SU-DHL-6 (cell line): Measurements from ENCODE around the gene TREML2.

Experiments
- H2AFZ ChIP-seq: fragments of 200-600 bp; sonication (generic); 2 replicates; pipeline ENCODE4 v1.6.1; 2014; ENCODE audit warnings: low read depth, mild to moderate bottlenecking, moderate library complexity, mixed read lengths, antibody characterized with exemption, low read length; ENCODE audit not compliant: severe bottlenecking
- H3F3A ChIP-seq: fragments of 200-600 bp; shearing (Covaris generic); 2 replicates; pipeline ENCODE4 v1.6.0; 2016; ENCODE audit warnings: antibody characterized with exemption, mild to moderate bottlenecking; ENCODE audit not compliant: insufficient read depth
- H3K27ac ChIP-seq: fragments of 200-600 bp; sonication (generic); 2 replicates; pipeline ENCODE4 v1.5.1; 2016; ENCODE audit warnings: low read depth, mild to moderate bottlenecking, low read length, moderate library complexity, mixed read lengths
- H3K27me3 ChIP-seq: fragments of 200-600 bp; sonication (generic), shearing (Covaris generic); 2 replicates; pipeline ENCODE4 v1.6.0; 2014; ENCODE audit warnings: mild to moderate bottlenecking, low read length
- H3K36me3 ChIP-seq: fragments of 200-600 bp; sonication (generic); 2 replicates; pipeline ENCODE4 v1.6.1; 2014; ENCODE audit warnings: mild to moderate bottlenecking, low read length, mixed read lengths
- H3K4me2 ChIP-seq: fragments of 300-600, 200-600 bp; shearing (Covaris generic), sonication (generic); 2 replicates; pipeline ENCODE4 v1.6.0; 2014; ENCODE audit warnings: low read length, low read depth, mild to moderate bottlenecking; ENCODE audit not compliant: poor library complexity, severe bottlenecking
- H3K4me3 ChIP-seq: fragments of 200-600 bp; sonication (generic); 2 replicates; pipeline ENCODE4 v1.5.1; 2014; ENCODE audit warnings: antibody characterized with exemption, low read length, mild to moderate bottlenecking, mixed read lengths; ENCODE audit not compliant: insufficient read depth, poor library complexity, severe bottlenecking
- H3K79me2 ChIP-seq: fragments of 200-600 bp; sonication (generic); 2 replicates; pipeline ENCODE4 v1.6.1; 2014; ENCODE audit warnings: mild to moderate bottlenecking, low read length, moderate library complexity; ENCODE audit not compliant: insufficient read depth
- H3K9ac ChIP-seq: fragments of 200-600 bp; sonication (generic); 2 replicates; pipeline ENCODE4 v1.7.0; 2014; ENCODE audit warnings: mild to moderate bottlenecking, low read length
- H3K9me2 ChIP-seq: fragments of 200-600 bp; sonication (generic); replicated peaks from 2 replicates; pipeline ENCODE4 v1.6.1; 2014; ENCODE audit warnings: low read length; ENCODE audit not compliant: insufficient read depth
- H3K9me3 ChIP-seq: fragments of 200-600 bp; sonication (generic); 2 replicates; pipeline ENCODE4 v1.6.1; 2014; ENCODE audit warnings: low read length, mixed read lengths; ENCODE audit not compliant: insufficient read depth
- H4K20me1 ChIP-seq: fragments of 200-600 bp; sonication (generic); 2 replicates; pipeline ENCODE4 v1.6.1; 2014; ENCODE audit warnings: low read depth, mild to moderate bottlenecking, antibody characterized with exemption, low read length, moderate library complexity, mixed read lengths
- CTCF ChIP-seq: fragments of 200-600 bp; sonication (generic); IDR thresholded peaks from one replicate; pipeline ENCODE4 v1.5.1; 2017; ENCODE audit warnings: antibody characterized with exemption, mild to moderate bottlenecking, low read length, moderate library complexity; ENCODE audit not compliant: insufficient read depth, poor library complexity, severe bottlenecking
- EZH2phosphoT487 ChIP-seq: fragments of 200-600 bp; sonication (generic), shearing (Covaris generic); conservative IDR thresholded peaks from 2 replicates; pipeline ENCODE4 v1.6.1; 2018; ENCODE audit warnings: mild to moderate bottlenecking, antibody characterized with exemption, low read length, moderate library complexity, mixed read lengths

Gene TREML2

GRCh38 chr6:41171908-41172307, 29.0 kb downstream of the TREML2 start:
- TF ChIP-seq CTCF = no peak
- TF ChIP-seq EZH2phosphoT487 = no peak
- Histone ChIP-seq H2AFZ (no peak overlapping the region), H3K4me3 (no peak overlapping the region), H3K9me3 (no peaks in the 10 kb centered on the region), H3F3A (no peaks in the 10 kb centered on the region), H3K9ac (no peak overlapping the region), H3K27me3 (no peaks in the 10 kb centered on the region), H3K79me2 (no peaks in the 10 kb centered on the region), H3K27ac (no peak overlapping the region), H3K36me3 (no peaks in the 10 kb centered on the region), H4K20me1 (no peaks in the 10 kb centered on the region), H3K9me2 (no peaks in the 10 kb centered on the region), H3K4me2 (no peak overlapping the region)

- Histone ChIP-seq H3K27me3 (no peaks in the 10 kb centered on the region), H3K4me2 (no peak overlapping the region)
These were observed 30.3 kb downstream of the TREML2 start for GRCh38 chr6:41170547-41171160.

GRCh38 chr6:41167173-41167963, 33.6 kb downstream of the TREML2 start:
- Histone ChIP-seq H3K9me3 (no peaks in the 10 kb centered on the region), H3F3A (no peaks in the 10 kb centered on the region), H3K36me3 (no peaks in the 10 kb centered on the region), H3K4me2 (no peak overlapping the region), H3K4me3 (no peak overlapping the region), H4K20me1 (no peaks in the 10 kb centered on the region), H2AFZ (no peak overlapping the region), H3K27ac (no peak overlapping the region), H3K79me2 (no peaks in the 10 kb centered on the region), H3K27me3 (no peaks in the 10 kb centered on the region), H3K9me2 (no peaks in the 10 kb centered on the region), H3K9ac (no peak overlapping the region)
- TF ChIP-seq CTCF = no peak
- TF ChIP-seq EZH2phosphoT487 = no peak

More at GRCh38 chr6:41170547-41171160, 30.3 kb downstream of the TREML2 start:
- Histone ChIP-seq H3K4me3 (no peak overlapping the region), H3K36me3 (no peaks in the 10 kb centered on the region), H4K20me1 (no peaks in the 10 kb centered on the region), H3K9me2 (no peaks in the 10 kb centered on the region), H2AFZ (no peak overlapping the region), H3K27ac (no peak overlapping the region), H3K9me3 (no peaks in the 10 kb centered on the region), H3F3A (no peaks in the 10 kb centered on the region), H3K79me2 (no peaks in the 10 kb centered on the region), H3K9ac (no peak overlapping the region)
- no peak for TF ChIP-seq CTCF
- TF ChIP-seq EZH2phosphoT487 = no peak
